ENCODE data around the gene SLC19A3.
"Not testable (repeated sequence)": the region's sequence is repeated elsewhere in the genome, so short reads cannot be mapped to it uniquely, and the experiment has no call there.

SLC19A3 gene

DNA sequence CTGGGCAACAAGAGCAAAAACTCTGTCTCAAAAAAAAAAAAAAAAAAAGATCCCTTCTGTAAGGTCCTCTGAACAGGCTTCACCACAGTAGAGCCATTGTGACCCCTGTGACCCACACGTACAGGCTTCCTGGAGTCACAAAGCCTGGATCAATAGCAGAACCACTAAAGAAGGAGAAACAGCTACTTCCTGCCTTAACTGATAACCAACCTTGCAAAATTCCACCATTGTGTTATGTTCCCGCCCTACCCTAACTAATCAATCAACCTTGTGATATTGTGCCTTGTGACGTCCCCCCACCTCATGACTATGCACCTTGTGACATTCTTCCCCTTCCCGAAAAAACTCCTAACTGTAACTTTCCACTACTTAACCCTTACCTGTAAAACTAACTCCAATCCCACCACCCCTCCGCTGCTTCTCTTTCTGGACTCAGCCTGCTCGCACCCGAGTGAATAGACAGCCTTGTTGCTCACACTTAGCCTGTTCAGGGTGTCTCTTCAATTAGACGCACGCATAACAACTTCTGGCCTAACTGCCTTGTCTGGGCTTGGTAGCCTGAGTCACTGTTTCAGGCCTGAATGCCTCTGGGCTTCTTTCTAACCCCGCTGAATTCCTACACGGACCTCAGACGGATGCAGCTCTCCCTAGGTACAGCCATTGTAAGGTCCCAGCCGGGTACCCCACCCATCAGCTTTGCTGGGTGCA lies 41.7 kb upstream of the SLC19A3 start:
- Histone ChIP-seq H3K4me1 (no peaks in the 10 kb centered on the region), H3K4me2 (ENCODE audit: low read length) (no peak overlapping the region), H3K79me2 (no peaks in the 10 kb centered on the region), H3K36me3 (ENCODE audit: control insufficient read depth, insufficient read depth, low read length) (no peaks in the 10 kb centered on the region), H3K9ac (no peak overlapping the region), H3K27me3 (ENCODE audit: control insufficient read depth, insufficient read depth, low read length) (no peaks in the 10 kb centered on the region), H3K4me3 (ENCODE audit: low read depth, low read length) (no peak overlapping the region), H2AFZ (no peak overlapping the region), H3K27ac (no peak overlapping the region), H3K9me3 (ENCODE audit: control insufficient read depth, low read length) (no peaks in the 10 kb centered on the region)
- TF ChIP-seq, protein P1, sequence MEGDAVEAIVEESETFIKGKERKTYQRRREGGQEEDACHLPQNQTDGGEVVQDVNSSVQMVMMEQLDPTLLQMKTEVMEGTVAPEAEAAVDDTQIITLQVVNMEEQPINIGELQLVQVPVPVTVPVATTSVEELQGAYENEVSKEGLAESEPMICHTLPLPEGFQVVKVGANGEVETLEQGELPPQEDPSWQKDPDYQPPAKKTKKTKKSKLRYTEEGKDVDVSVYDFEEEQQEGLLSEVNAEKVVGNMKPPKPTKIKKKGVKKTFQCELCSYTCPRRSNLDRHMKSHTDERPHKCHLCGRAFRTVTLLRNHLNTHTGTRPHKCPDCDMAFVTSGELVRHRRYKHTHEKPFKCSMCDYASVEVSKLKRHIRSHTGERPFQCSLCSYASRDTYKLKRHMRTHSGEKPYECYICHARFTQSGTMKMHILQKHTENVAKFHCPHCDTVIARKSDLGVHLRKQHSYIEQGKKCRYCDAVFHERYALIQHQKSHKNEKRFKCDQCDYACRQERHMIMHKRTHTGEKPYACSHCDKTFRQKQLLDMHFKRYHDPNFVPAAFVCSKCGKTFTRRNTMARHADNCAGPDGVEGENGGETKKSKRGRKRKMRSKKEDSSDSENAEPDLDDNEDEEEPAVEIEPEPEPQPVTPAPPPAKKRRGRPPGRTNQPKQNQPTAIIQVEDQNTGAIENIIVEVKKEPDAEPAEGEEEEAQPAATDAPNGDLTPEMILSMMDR (IDR thresholded peaks at IDR 0.05), result no peak

DNA sequence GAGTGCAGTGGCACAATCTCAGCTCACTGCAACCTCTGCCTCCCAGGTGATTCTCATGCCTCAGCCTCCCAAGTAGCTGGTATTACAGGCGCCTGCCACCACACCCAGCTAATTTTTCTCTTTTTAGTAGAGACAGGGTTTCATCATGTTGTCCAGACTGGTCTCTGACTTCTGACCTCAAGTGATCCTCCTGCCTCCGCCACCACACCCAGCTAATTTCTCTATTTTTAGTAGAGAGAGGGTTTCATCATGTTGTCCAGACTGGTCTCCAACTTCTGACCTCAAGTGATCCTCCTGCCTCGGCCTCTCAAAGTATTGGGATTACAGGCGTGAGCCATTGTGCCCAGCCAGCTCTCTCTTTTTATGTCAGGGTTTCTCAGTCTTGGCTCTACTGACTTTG lies 38.4 kb upstream of the SLC19A3 start:
- H3K27me3 ChIP-seq (ENCODE audit: control insufficient read depth, insufficient read depth, low read length); H3K79me2 ChIP-seq; H3K9me3 ChIP-seq (ENCODE audit: control insufficient read depth, low read length); H3K27ac ChIP-seq; H3K4me2 ChIP-seq (ENCODE audit: low read length); H3K36me3 ChIP-seq (ENCODE audit: control insufficient read depth, insufficient read depth, low read length); H2AFZ ChIP-seq; H3K4me1 ChIP-seq; H3K4me3 ChIP-seq (ENCODE audit: low read depth, low read length); H3K9ac ChIP-seq: not testable (repeated sequence)

DNA sequence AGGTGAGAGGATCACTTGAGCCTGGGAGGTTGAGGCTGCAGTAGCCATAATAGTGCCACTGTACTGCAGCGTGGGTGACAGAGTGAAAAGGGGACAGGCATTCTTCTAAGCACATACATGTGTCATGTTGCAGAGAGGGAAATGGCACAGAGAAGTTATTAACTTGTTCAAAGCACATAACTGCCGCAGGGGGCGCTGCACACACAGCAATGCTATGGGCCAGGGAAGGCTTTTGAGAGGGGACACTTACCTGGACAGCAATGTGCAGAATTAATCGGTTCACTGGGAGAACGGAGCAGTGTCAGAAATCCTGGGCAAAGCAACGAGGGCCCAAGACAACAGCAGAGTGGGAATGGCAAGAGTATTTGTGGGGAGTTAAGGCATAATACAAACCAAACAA lies 30.3 kb upstream of the SLC19A3 start:
- Histone ChIP-seq H3K36me3 (ENCODE audit: control insufficient read depth, insufficient read depth, low read length) (no peaks in the 10 kb centered on the region), H3K79me2 (no peaks in the 10 kb centered on the region), H2AFZ (no peak overlapping the region), H3K9me3 (ENCODE audit: control insufficient read depth, low read length) (no peaks in the 10 kb centered on the region), H3K9ac (no peak overlapping the region), H3K4me3 (ENCODE audit: low read depth, low read length) (no peak overlapping the region), H3K27ac (no peak overlapping the region), H3K4me2 (ENCODE audit: low read length) (no peak overlapping the region), H3K27me3 (ENCODE audit: control insufficient read depth, insufficient read depth, low read length) (no peaks in the 10 kb centered on the region), H3K4me1 (no peaks in the 10 kb centered on the region)
- TF ChIP-seq, protein P1 (IDR thresholded peaks at IDR 0.05), result no peak

DNA sequence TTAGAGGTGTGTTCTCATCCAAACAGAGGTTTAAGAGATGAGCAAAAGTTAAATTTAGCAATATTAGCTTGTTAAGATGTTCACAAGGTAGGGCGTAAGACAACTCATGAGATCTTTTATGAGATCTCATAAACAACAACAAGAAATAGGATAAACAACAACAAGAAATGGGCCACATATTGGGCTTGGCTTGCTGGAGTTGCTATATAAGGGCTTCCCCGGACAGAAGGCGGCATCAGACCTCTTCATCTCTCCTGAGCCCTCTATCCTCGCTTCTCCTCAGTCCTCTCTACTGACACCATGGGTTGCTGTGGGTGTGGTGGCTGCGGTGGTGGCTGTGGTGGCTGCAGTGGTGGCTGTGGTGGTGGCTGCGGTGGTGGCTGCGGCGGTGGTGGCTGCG lies 27.8 kb upstream of the SLC19A3 start, which contains the start of gene SCYGR8:
Gene SCYGR8 (plus strand): TSS at position 301 of the 400 bp plus-strand sequence. CDS start 0 bp downstream, at position 301.
- Histone ChIP-seq H3K27ac (no peak within 1 kb of the TSS), H3K4me3 (ENCODE audit: low read depth, low read length) (no peak within 1 kb of the TSS), H3K27me3 (ENCODE audit: control insufficient read depth, insufficient read depth, low read length) (no peaks in the 10 kb centered on the region), H2AFZ (no peak within 1 kb of the TSS), H3K36me3 (ENCODE audit: control insufficient read depth, insufficient read depth, low read length) (no peaks in the 10 kb centered on the region), H3K4me2 (ENCODE audit: low read length) (no peak within 1 kb of the TSS), H3K4me1 (no peaks in the 10 kb centered on the region), H3K9me3 (ENCODE audit: control insufficient read depth, low read length) (no peaks in the 10 kb centered on the region), H3K79me2 (no peaks in the 10 kb centered on the region), H3K9ac (no peak within 1 kb of the TSS)
- TF ChIP-seq, protein P1 (IDR thresholded peaks at IDR 0.05), result no peak

DNA sequence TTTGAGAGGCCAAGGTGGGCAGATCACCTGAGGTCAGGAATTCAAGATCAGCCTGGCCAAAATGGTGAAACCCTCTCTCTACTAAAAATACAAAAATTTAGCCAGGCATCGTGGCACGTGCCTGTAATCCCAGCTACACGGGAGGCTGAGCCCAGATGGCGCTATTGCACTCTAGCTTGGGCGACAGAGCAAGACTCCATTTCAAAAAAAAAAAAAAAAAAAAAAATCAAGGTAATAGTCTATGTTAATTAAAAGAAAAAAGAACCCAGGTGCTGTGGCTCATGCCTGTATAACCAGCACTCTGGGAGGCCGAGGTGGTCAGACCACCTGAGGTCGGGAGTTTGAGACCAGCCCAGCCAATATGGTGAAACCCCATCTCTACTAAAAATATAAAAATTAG lies 22.9 kb upstream of the SLC19A3 start:
- not testable (repeated sequence) for H3K27ac ChIP-seq; H2AFZ ChIP-seq; H3K4me1 ChIP-seq; H3K4me2 ChIP-seq (ENCODE audit: low read length); H3K79me2 ChIP-seq; H3K27me3 ChIP-seq (ENCODE audit: control insufficient read depth, insufficient read depth, low read length); H3K36me3 ChIP-seq (ENCODE audit: control insufficient read depth, insufficient read depth, low read length); H3K4me3 ChIP-seq (ENCODE audit: low read depth, low read length); H3K9me3 ChIP-seq (ENCODE audit: control insufficient read depth, low read length); H3K9ac ChIP-seq

DNA sequence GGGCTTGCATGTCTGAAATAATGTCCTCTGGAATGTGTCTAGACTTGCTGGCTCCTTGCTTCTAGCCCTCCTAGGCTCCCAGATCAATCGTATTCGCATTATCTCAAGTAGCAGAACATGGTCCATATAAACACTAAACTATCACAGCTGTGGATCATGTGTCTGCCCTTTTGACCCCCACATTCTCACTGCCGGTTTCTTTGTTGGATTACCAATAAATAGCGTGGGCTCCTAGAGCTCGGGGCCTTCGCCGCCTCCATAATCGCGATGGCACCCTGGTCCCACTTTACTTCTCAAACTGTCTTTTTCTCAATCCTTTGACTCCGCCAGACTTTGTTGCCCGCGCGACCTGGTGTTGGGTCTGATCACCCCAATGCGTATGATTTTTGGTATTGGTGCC lies 21.5 kb upstream of the SLC19A3 start:
- no peak overlapping the region for H3K27ac ChIP-seq
- H3K36me3 ChIP-seq (ENCODE audit: control insufficient read depth, insufficient read depth, low read length), result no peaks in the 10 kb centered on the region
- no peaks in the 10 kb centered on the region for H3K9me3 ChIP-seq (ENCODE audit: control insufficient read depth, low read length)
- no peak overlapping the region for H3K4me3 ChIP-seq (ENCODE audit: low read depth, low read length)
- H3K4me2 ChIP-seq (ENCODE audit: low read length), result no peak overlapping the region
- H3K4me1 ChIP-seq, result no peaks in the 10 kb centered on the region
- no peak overlapping the region for H3K9ac ChIP-seq
- H3K27me3 ChIP-seq (ENCODE audit: control insufficient read depth, insufficient read depth, low read length), result no peaks in the 10 kb centered on the region
- TF ChIP-seq, protein P1 (IDR thresholded peaks at IDR 0.05), result no peak
- no peaks in the 10 kb centered on the region for H3K79me2 ChIP-seq
- no peak overlapping the region for H2AFZ ChIP-seq

Data from parathyroid adenoma (tissue), 2 donors.